SK-N-MC (cell line): ENCODE data around the gene CDH4.

Source experiments
- EZH2 ChIP-seq: fragments of 200-600 bp; sonication (generic); IDR thresholded peaks from one replicate; pipeline ENCODE4 v1.6.1; 2017; ENCODE audit warnings: antibody characterized with exemption
- POLR2AphosphoS5 ChIP-seq: IDR thresholded peaks from 2 replicates; pipeline ENCODE4 v1.6.1; 2012; ENCODE audit warnings: mild to moderate bottlenecking, low read depth, low read length, borderline replicate concordance

GRCh38 chr20:61694682-61695081 is 442.6 kb downstream of the CDH4 start:
- no peak for TF ChIP-seq EZH2
- no peak for TF ChIP-seq POLR2AphosphoS5
